NCI-H1417 (cell line): Measurements from ENCODE around the gene SNF8.

Experiments
- DNase-seq, 3 experiments: peaks; one replicate each; lab custom pipeline; 2025; lab: John Stamatoyannopoulos, UW

The SNF8 gene

GRCh38 chr17:48890086-48890485 lies 54.6 kb downstream of the SNF8 start:
- DNase-seq = no peak

DNA sequence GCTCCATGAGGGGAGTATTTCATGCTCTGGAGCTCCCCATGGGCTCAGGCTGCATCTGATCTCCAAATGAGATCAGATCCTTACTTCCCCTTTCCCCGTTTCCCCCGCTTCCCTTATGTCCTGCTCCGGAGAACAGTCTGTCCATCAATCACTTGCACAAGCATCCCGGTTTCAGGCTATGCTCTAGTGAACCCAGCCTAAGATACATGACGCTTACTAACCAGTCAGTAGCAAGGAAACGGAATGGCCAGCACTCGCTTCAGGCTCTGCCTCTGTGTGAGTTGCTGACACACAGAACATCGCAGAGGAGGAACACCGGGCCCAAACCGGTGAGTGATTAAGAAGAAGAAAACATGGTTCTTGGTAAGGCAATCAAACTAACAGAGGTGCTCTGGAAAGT lies 61.5 kb downstream of the SNF8 start:
- no peak for DNase-seq

DNA sequence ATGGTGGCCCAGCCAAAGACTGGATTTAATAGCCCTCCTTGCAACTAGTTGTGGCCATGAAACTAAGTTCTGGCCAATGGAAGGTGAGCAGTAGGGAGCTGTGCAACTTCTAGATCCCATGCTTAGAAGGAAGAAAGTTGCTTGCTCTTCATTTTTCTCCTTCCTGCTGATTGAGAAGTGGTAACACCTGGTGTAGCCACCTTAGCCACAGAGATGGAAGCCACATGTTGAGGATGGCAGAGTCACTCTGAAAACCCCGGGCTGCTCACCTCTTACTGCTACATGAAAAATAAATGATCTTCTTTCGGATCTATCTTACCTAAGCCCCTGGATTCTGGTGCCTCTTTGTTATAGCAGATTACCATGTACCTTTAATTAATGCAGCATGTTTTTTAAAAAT lies 62.4 kb downstream of the SNF8 start:
- DNase-seq = no peak
